Stimulated activated CD8-positive, alpha-beta memory T cell treated with anti-CD3 and anti-CD28 coated beads, Interleukin-15, amount 100 ng/mL, for 24 hours (primary cell): ENCODE measurements around the gene SH3BP4.
"Not testable (repeated sequence)": the region's sequence is repeated elsewhere in the genome, so short reads cannot be mapped to it uniquely, and the experiment has no call there.

Experiments used
- DNase-seq: peaks from one replicate; pipeline ENCODE4 v3.0.0-alpha.2; 2020; ENCODE audit warnings: low read depth

Gene SH3BP4

DNA sequence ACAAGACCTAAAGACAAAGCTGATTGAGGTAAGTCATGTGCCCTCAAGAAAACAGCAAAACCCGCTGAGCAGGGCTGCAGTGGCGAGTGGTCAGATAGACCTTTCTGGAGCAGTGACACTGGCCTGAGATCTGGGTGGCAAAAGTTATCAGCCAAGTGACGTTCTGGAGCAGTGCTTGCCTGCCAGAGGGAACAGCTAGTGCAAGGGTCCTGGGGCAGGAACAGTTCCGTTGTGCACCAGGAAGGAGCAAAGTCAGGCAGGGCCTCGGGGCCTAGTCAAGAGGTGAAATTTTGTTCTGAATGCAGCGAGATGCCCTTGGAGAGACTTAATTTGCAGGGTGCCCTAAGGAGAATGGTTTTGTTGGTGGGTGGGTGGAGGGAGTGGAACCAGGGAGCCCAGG, 67.0 kb downstream of the SH3BP4 start:
- DNase-seq, result no peak

DNA sequence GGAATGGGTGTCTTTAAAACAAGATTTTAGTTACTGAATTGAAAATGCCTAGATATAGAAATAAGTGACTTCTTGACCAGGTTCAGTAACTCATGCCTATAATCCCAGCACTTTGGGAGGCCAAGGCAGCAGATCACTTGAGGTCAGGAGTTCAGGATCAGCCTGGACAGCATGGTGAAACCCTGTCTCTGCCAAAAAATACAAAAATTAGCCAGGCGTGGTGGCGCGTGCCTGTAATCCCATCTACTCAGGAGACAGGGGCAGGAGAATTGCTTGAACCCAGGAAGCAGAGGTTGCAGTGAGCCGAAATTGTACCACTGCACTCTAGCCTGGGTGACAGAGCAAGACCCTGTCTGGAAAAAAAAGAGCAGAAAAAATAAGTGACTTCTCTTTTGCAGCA, 68.3 kb downstream of the SH3BP4 start:
- DNase-seq, result not testable (repeated sequence)

DNA sequence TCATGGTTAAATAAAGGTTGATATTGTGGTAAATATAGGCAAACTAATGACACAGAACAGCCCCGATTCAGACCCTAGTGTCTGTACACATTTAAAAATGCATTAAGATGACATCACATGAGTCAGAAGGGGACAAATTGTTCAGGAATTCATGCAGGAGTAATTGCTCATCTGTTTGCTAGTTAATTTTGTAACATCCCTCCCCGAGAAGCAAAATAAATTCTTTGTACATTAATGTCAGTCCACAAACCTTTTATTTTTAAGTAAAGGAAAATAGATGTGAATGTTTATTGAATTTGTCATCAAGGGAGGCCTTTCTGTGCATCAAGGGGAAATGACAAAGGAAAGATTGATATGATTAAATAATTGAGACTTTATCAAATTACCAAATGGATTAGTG, 69.9 kb downstream of the SH3BP4 start:
- no peak for DNase-seq

DNA sequence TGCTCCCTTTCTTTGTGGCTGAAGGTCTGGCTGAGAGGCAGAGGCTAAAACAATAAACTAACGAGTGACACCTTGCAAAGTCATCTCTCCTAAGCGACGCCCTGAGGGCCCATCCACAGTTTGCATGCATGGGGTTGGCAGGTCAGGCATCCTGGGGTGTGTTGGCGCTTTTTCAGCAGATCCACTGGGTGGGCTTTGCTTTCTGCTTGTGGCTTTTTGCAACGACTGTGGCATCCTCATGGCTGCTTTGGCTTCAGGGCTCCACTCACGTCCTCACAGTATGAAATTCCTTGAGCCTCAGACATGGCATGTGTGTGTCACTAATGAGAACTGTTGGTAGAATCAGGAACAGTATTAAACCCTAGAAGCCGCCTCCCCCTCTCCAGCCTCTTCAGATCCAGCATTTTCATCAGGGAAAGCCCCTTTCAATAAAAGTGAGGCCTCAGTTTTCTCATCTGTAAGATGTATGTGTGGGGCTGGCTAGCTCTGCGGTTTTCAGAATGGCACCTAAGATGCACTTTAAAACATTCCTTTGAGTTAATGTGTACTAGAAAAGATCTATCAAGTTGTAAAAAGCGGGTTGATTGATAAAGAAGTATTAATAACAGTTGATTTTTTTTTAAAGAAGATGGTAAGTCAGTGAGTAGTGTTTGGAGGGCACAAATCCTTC, 72.5 kb downstream of the SH3BP4 start:
- no peak for DNase-seq

- no peak for DNase-seq
Measured at GRCh38 chr2:235024931-235025773, 73.3 kb downstream of the SH3BP4 start.

- no peak for DNase-seq
Measured at GRCh38 chr2:235025800-235026536, 74.2 kb downstream of the SH3BP4 start.

DNA sequence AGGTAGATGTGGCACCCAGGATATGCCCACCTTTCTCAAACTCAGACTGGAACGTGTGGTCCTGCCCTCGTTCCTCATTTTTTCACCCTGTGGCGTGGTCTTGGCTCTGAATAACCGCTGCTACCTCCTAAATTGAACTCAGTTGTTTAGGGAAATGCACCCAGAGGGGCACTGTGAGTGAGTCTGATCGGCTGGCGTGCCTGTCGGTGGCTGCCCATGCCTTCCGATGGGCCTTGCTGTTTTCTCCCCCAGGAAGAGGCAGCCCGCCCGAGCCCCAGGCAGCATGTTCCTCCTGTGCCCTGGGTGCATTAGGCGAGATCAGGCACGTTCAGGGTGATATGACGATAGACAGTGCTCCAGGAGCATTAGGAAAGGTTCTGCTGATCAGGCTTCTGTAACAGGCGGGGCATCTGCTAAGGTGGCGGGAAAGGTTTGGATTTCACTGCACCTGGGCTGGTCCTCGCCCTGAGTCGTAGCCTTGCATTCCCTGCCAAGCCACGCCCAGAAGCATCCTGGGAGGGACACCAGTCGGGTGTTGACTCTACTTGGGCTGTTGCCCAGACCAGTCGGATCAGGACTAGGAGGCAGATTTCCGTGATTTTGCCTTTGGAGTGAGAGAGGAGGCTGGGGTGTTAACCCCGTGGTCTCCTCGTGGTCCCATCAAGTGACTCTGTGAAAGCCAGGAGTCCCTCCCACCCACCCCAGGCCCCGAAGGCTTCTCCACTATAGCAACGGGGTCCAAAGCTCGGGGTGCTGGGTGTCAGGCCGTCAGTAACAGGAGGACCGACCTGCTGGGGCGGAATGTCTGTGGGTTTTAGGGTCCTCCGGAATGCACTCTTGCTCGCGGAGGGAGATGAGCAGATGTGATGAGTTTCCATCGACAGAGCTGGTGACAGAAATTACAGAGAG, 75.1 kb downstream of the SH3BP4 start:
- no peak for DNase-seq

- DNase-seq, result no peak
Measured at GRCh38 chr2:235027558-235028214, 75.9 kb downstream of the SH3BP4 start.

DNA sequence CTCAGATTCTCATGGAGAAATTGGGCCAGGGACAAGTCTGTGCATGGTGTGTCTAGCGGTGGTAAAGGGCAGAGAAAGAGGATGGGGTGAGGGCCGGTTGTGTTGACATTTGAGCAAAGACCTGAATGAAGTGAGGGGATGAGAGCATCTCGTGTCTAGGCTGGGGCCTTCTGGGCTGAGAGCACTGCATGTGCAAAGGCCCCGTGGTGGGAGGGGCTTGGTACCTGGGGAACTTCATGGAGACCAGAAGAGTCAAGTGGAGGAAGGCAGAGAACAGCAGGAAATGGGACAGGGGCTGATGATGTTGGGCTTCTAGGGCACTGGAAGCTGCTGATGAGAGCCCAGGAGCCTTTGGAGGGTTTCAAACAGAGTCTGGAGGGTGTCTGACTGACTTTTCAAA, 76.8 kb downstream of the SH3BP4 start:
- DNase-seq, result no peak

DNA sequence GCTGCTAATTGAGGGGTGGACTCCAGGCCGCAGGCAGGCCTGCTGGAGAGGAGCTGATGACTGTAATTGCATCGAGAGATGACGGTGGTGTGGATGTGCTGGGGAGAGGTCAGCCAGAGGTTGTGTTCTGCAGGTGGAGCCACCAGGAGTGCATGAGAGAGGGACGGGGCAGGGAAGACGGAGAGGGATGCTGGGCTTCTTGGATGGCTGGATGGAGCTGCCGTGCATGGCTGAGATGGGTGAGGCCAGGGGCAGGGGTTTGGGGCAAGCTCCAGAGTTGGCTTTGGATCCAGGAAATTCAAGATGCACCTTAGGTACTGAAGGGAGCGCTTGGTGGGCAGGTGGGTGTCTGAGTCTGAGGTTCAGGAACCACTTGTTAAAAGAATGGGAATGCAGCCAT, 77.2 kb downstream of the SH3BP4 start:
- DNase-seq, result no peak

GRCh38 chr2:235030126-235030525, 78.3 kb downstream of the SH3BP4 start:
- DNase-seq, result no peak

- no peak for DNase-seq
Measured at GRCh38 chr2:235030936-235031335, 79.1 kb downstream of the SH3BP4 start.

DNA sequence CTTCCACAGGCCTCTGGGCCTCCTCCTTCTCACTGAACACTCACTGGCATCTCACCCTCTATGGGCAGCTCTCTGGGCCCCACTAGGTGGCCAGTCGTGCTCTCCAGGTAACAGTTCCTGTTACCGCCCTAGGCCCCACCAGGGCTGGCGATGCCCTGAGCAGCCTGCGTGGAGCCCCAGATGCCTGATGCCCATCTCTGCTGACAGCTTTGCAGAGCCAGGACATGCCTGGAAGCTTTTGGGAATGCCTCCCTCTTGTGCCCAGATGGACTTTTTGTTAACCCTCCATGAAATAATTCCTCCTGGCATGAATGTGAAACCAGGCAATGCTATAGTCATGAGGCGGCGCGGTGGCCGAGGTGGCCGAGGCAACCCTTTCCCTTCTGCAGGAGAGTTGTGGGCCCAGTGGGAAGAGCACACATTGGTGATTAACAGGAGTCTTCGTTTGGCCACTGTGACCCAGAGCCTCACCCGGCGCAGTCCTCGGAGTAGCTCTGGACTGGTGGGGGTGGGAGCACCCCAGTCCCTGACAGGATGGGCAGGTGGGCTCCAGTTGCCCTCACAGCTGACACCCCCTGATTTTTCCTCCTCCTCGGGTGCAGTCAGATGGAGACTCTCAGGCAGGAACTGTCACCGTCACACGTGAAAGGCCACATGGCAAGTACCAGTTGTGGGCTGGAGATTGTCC, 80.0 kb downstream of the SH3BP4 start:
- DNase-seq, result no peak

GRCh38 chr2:235032466-235032865, 80.6 kb downstream of the SH3BP4 start:
- DNase-seq, result no peak

- no peak for DNase-seq
Measured at GRCh38 chr2:235032949-235033348, 81.1 kb downstream of the SH3BP4 start.

DNA sequence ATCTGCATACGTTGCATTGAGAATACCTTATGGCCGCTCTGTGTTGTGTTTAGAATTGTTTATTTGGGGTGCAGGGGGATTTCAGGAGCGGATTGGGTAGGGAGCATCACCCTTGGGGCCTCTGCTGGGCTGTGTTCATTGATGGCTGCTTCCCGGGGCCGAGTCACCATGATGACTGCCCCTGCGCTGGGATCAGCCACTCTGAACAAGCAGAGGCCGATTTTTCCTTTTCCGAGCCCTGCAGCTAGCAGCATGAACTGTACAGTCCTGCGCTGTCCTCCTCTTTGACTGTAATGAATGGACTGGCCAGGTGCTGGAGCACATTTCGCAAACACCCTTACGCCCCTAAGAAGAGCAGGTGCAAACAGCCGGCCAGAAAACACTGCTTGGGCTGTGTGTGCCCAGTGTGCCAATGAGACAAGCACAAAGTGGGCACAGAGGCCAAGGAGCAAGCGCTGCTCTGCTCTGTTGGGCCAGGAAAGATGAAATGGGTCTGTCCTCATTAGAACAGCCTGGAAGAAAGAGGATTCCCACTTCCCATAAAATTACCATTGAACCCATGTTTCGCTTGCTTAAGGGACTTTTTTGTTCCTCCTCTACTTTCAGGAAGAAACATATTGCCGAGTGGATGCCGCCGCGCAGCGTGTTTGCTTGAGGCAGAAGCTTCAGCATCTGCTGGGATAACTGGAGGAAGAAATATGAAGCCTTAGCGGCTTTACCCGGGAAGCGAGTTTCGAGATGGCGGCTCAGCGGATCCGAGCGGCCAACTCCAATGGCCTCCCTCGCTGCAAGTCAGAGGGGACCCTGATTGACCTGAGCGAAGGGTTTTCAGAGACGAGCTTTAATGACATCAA, 82.7 kb downstream of the SH3BP4 start:
- DNase-seq, result no peak

GRCh38 chr2:235037604-235038166, 85.9 kb downstream of the SH3BP4 start:
- no peak for DNase-seq

- DNase-seq, result no peak
Measured at GRCh38 chr2:235041221-235041917, 89.6 kb downstream of the SH3BP4 start.
